NCI-H2029 (cell line): Measurements from ENCODE around the gene MYO3B.
"Not testable (repeated sequence)": the region's sequence is repeated elsewhere in the genome, so short reads cannot be mapped to it uniquely, and the experiment has no call there.

Source experiments
- DNase-seq: peaks from one replicate; lab custom pipeline; 2025; lab: John Stamatoyannopoulos, UW

The MYO3B gene

DNA sequence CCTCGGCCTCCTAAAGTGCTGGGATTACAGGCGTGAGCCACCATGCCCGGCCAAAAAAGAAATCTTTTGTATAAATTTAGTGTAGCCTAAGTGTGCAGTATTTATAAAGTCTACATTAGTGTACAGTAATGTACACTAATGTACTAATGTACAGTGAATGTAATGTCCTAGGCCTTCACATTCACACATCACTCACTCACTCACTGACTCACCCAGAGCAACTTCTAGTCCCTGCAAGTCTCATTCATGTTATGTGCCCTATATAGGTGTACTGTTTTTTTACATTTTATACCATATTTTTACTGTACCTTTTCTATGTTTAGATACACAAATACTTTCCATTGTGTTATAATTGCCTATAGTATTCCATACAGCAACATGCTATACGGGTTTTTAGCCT lies 254.9 kb downstream of the MYO3B start:
- no peak for DNase-seq

DNA sequence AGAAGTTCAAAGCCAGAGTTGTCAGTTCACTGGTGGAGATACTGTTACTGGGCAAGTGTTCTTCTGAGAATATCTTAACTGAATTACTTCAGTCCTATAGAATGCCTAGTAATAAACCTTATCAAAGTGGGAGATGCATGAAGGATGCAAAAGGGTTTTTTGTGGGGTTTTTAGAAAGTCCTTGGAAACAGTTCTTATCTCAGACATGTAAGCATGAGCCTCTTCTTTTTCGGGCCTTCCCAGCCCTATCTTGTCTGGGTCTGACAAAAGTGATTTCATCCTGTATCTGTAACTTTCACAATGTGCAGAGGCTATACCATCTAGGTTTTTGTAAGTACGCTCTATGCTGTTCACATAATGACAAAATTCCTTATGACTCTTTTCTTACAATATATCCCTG lies 255.5 kb downstream of the MYO3B start:
- DNase-seq: no peak

DNA sequence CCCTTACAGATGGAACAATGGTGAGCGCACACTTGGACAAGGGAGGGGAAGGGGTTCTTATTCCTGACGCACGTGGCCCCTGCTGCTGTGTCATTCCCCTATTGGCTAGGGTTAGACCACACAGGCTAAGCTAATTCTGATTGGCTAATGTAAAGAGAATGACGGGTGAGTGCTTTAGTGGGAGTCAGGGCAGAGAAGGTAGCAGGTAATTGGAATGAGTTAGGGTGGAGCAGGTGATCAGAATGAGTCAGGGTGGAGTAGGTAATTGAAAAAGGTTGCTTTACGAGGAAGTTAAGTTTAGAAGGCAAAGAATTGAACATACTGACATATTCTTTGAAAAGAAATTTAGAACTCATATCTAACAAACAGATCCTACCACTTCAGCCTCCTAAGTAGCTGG lies 256.4 kb downstream of the MYO3B start:
- DNase-seq: not testable (repeated sequence)

DNA sequence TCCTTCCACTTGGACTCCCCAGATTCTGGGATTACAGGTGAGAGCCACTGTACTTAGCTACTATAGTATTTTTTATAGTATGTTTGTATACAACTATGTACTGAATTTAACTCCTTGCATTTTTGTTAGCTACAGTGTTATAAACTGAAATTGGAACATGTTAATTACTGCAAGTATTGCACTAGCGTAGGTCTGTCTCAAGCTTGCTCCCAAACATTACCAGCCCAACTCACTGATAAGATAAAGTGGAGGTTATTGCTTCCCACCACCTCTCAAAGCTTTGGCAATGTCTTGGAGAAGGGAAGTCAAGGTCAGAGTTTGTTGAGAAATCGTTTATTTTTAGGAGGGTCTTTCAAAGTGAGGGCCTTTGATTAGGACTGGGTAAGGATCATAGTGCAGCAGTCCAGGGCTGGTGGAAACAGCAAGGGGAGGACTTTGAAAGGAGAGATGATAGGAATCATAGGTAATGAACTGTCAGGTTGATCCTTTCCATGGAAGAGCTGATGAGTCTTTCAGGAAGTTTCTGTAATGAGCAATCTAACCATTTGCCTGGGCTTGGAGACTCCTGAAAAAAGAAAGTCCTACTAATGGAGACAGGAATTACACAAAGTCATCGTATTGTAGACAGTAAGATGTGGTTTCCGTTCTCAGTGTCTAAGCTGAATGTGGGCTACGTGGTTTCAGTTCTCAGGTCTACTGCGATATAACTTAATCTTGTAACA lies 257.1 kb downstream of the MYO3B start:
- no peak for DNase-seq

DNA sequence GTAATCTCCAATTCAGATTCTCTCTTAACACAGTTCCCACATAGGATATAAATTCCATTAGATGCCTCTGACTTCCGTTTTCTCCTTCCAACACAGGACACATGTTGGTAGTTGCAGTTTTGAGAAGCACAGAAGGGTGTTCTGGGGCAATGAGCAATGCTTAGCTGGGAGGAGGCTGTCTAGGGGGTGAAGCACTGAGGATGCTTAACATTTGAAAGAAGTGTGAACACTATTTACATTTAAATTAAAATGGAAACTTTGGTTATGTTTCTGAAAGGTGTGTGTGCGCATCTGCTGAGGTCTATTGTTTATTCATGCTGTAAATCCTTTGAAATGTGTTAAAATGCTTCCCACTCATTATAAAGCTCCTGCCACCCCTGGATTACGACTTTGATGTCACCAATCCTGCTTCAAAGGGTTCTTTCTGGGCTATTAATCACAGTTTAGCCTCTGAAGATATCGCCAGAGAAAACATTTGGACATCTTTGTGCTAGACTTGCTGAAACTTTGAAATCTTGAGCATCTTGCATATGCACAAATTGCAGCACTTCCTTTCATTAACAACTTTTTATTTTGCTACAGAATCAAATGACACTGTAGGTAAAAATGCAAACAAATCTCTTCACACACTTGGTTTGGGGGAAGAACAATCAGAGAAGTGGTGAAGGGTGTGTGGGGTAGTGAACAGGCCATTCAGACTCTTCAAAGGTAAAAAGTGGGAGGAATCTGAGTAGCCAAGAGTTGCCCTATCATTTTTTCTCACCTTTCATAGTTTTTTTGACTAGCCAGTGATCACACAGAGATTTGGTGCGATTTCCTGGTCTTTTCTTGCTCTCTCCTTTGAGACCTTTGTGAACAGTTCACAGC lies 258.4 kb downstream of the MYO3B start:
- DNase-seq: no peak

DNA sequence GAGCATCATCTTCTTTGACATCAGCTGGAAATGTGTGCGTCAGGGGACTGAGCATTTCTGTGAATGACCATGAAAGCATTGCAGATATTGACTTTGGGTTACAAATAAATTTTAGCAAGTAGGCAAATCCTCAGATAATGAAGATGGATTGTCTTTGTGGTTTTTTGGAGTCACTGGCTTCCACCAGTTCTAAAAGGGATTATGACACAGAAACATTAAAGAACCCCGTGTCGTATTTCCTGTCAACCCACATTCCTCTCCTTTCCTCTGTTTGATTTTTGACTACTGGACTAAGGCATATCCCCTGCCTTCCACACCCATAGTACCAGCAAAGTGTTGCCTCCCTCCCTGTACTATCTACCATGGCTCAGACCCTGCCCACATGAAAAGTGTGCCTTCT lies 268.1 kb downstream of the MYO3B start:
- no peak for DNase-seq

DNA sequence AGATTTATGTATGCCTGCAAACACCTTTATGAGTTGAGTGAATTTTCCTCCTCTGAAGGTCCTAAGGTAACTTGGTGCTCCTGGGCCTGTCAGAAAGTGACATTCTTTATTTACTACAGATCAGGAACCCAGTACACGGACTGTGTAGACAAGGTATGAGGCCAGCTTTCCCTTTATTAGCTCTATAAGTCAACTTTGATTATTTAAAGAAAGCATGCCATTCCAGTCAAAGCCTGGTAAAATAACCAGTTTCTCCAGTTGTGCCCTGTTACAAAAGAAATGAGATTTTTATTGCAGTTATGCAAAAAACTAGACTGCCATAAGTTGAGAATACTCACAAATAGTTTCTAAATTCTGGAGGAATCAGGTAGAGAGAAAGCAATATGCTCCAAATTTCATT lies 271.1 kb downstream of the MYO3B start:
- DNase-seq: no peak

DNA sequence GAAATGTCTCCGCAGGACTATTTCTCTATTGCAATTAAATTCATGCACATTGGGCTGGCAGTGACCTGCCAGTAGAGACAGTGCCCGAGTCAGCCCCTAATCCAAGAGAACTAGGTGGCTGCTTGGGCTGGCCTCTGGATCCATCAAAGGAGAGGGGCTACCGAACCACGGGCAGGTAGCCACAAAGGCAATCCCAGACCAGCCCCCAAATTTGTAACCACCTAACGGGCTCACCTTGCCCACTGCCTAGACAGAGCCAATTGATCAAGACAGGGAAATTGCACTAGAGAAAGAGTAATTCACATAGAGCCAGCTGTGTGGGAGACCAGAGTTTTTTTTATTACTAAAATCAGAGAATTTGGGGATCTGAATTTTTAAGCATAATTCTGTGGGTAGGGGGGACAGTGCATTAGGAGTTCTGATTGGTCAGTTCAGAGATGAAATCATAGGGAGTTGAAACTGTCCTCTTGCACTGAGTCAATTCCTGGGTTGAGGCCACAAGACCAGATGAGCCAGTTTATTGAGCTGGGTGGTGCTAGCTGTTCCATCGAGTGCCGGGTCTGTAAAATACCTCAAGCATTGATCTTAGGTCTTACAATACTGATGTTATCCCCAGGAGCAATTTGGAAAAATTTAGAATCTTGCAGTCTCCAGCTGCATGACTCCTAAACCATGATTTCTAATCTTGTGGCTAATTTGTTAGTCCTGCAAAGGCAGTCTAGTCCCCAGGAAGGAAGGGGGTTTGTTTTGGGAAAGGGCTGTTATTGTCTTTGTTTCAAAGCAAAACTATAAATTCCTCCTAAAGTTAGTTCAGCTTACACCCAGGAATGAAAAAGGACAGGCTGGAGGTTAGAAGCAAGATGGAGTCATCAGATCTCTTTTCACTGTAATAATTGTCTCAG lies 276.8 kb downstream of the MYO3B start:
- DNase-seq: no peak

DNA sequence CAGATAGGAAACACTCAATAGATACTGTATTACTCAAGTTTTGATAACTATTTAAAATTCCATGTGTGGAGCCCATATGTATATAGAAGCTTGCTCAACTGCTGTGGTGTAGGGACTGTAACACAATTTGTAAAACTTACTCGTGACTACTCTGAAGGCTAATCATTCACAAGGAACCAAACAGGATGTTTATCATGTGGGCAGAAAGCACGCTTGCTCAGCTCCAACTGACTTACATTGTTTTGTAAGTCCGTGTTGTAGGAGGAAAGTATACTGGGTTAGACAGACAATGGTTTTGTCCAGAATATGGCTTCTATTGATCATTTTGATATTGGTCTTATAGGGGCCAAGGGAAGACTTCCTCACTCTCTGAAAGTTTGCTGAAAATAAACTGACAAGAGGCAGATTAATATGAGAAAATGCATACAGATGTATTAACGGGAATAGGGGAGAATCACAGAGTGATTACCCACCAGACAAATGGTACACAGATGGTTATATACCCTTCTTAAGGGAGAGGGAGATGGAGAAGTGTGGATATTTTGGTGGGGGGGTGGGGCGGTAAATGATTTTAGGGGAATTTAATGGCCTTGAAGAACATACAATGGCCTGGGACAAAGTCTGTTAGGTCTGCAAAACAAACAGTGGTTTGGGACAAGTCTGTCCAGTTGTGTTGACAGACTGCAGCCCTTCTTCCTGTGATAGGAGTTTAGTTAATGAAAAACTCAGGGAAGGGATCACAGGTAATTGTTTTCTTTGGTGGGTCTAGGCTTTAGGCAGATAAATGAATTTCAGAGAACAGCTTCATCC lies 277.9 kb downstream of the MYO3B start:
- DNase-seq: no peak

DNA sequence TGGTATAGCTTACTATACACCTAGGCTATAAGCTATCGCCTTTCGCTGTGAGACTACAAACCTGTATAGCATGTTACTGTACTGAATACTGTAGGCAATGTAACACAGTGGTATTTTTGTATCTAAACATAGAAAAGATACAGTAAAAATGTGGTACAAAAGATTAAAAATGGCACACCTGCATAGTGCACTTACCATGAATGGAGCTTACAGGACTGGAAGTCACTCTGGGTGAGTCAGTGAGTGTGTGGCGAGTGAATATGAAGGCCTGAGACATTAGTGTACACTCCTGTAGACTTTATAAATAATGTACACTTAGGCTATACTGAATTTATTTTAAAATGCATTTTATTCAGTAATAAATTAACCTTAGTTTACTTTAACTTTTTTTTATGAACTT lies 279.0 kb downstream of the MYO3B start:
- DNase-seq: no peak

DNA sequence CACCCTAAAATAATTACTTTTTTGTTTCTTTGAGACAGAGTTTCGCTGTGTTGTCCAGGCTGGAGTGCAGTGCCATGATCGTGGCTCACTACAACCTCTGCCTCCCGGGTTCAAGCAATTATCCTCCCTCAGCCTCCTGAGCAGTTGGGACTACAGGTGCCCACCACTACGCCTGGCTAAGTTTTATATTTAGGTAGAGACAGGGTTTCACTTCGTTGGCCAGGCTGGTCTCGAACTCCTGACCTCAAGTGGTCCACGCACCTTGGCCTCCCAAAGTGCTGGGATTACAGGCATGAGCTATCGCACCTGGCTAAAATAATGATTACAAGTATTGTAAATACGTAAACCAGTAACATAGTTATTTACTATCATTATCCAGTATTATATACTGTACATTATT lies 279.8 kb downstream of the MYO3B start:
- no peak for DNase-seq

DNA sequence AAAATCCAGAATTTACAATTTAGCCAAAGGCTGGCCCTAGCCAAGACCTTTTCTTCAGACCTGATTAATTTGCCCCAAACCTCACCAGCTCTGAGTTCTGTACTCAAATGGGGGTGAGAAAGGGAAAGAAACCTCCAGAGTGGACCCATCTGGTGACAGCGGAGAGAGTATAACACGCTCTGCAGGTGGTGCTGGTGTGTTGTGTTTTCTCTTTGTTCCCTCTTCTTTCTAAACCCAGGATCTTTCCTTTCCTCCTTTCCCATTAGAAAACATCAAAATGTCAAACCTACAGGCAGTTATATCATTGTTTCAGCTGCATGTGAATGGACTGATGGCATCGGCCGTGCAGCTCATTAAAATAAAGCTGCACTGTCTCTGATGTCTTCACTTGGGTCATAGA lies 283.9 kb downstream of the MYO3B start:
- no peak for DNase-seq

DNA sequence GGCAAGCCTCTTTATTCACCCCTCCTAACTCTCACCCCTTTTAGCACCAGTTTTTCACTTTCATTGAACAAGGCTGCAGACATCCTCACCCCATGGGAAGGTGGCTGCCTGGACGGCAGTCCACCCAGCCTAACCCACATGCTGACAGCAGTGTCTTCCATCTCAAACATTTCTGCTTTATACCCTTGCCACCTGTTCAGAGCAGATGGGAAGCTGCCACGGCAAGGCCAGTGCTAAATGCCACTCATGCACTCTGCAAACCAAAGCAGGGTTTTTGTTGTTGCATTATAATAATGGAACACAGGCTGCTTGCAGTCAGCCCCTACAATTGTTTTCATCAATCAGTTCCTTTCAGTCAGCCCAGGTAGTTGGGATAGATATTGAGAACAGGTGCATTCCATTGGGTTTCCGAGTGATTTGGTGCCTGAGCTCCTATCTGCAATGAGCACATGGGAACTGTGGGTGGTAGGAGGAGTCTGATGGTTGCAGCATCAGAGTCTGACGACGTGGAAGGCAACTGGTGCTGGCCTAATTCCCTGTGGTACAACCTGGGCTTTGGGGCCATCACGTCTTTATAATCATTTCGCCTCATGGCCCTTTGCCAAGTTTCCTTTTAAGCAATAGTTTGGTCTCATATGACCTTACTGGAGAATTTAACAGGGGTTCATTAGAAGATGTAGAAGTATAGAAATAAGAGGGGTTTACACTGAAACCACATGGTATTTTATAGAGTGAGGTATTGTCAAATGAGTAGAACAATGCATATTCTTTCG lies 284.7 kb downstream of the MYO3B start:
- DNase-seq: no peak

DNA sequence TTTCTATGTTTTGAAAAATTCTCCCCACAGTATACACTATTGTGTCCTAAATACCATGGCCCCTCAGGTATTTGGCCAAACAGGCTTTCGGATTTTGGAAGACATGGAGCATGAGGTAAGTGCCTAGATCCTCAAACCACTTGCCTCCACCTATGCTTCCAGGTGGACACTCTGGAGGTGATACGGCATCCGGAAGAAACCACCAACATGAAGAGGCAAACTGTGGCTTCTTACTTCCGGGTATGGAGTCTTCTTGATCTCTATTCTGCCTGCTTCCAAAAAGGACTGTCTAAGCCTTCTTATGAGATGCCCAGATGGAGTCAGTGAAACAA lies 285.2 kb downstream of the MYO3B start:
- DNase-seq: no peak

DNA sequence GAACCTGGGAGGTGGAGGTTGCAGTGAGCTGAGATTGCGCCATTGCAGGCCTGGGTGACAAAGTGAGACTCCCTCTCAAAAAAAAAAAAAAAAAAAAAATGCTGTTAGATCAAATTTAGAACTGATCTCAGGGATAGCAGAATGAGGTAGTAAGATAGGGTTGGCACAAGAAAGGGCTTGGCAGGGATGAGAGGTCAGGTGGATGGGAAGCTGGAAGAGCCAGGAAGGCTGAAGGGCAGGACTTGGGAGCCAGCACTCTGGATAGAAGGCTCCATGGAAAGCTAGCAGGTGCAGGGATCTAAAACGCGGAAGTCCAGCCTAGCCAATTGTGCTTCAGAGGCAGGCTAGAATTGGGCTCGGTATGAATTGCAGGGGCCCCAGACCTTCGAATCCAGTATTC lies 286.3 kb downstream of the MYO3B start:
- DNase-seq: no peak

DNA sequence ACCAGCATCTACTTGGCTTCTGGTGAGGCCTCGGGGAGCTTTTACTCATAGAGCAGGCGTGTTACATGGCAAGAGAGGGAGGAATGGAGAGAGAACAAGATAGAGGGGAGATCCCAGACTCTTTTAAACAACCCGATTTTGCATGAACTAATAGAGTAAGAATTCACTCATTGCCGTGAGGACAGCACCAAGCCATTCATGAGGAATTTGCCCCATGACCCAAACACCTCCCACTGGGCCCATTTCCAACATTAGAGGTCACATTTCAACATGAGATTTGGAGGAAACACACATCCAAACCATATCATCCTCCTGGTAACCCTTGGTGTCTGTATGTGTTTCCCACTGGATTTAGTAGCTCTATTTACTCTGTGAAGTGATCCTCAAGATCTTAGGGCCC lies 287.3 kb downstream of the MYO3B start:
- no peak for DNase-seq

DNA sequence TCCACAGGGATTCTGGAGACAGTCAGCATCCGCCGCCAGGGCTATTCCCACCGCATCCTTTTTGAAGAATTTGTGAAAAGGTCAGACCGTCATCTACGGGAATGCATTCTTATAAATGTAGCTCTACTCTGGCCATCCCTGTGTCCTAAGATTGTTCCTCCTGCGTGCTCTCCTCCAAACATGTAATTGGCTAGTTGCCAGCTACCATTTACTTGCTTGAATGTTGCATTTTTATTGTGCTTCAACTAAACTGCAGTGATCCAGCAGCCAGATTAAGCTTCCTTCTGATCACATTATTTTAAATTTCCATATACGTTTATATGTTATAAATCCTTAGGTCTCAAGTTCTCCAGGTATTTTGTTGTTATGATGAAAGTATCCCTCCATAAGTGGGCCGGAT lies 288.7 kb downstream of the MYO3B start:
- DNase-seq: no peak

DNA sequence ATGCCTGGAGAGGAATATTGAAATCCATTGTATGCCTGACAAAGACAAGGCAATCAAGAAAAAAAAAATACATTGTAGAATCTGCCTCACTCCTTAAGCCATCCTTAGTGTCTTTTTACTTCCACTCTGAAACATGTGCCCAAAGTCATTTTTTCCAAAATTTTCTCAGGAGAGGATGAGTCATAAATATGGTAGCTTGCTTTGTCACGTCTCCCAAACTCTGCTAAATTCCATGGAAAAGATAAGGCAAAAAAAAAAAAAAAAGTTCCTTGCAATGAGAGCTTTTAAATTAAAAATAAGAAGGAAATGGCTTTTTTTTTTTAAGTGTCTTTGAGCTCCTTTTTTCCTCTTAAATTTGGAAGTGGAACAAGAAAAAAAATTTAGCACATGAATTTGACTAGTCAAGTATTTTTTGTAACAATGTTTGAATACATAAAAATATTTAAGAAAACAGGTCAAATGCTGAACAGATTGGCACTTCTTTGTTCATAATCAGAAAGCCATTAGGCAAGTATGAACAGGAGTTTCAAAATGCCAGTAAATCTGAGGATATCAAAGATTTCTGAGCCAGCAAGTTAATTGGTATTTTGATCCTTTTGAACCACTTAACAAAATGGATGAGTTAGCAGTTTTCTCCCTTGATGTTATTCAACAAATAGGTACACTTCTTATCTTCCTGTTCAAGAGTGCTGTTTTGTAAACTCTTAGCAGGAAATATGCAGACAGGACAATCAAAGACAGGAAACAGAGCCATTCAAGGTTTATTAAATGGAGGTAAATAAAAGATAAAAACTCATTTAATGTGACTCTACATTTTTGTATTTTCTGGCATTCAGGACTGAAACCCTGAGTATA lies 289.8 kb downstream of the MYO3B start:
- no peak for DNase-seq

DNA sequence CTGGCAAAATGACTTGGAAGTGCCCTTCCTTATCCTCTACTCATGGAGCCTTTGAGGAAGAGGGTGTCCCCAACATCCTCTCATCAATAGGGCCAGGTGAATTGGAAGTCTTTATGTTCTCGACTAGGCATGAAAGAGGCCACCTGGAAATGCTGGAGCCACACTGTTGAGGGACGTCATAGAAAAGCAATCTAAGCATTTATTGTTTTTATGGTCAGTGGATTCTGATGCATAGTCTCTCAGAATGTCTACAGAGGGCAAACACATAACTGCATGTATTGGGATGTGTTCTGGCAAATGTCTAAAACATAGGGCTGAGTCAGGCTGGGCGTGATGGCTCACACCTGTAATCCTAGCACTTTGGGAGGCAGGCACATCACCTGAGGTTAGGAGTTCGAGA lies 290.6 kb downstream of the MYO3B start:
- no peak for DNase-seq

DNA sequence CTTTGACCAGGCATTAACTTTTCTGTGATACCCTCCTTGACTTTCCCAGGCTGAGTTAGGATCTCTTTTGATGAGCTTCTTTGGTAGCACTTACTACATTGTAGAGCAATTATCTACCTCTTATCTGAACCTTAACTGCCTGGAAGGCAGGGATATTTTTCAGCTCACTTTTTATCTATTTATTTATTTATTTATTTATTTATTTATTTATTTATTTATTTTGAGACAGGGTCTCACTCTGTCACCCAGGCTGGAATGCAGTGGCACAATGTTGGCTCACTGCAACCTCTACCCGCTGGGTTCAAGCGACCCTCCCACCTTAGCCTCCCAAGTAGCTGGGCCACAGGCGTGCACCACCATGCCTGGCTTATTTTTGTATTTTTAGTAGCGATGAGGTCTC lies 294.6 kb downstream of the MYO3B start:
- not testable (repeated sequence) for DNase-seq
